HepG2 (cell line): Measurements from ENCODE around the gene TALDO1. TPM values are rescaled to one million over a fixed set of nuclear protein-coding genes. Genes with fewer than 3 reads are reported as not detected.

Experiments
- ARNT ChIP-seq: fragments of 450-650 bp; IDR thresholded peaks from 2 replicates; pipeline ENCODE4 v1.6.1; 2017
- ASH2L ChIP-seq: fragments of 300-600, 200-600 bp; sonication (generic); IDR thresholded peaks from 2 replicates; pipeline ENCODE4 v1.7.0; 2017; ENCODE audit warnings: low read depth, mild to moderate bottlenecking, moderate library complexity, mixed read lengths, low read length; ENCODE audit not compliant: insufficient read length
- CENPX ChIP-seq: sonication (generic); formaldehyde crosslinking; IDR thresholded peaks from 2 replicates; pipeline ENCODE4 v1.9.0; 2021; ENCODE audit warnings: mild to moderate bottlenecking, missing genetic modification reagents, moderate library complexity
- FOXJ3 ChIP-seq: sonication (generic); formaldehyde crosslinking; IDR thresholded peaks from 2 replicates; pipeline ENCODE4 v1.4.0; 2020; ENCODE audit warnings: missing genetic modification reagents, mild to moderate bottlenecking, borderline replicate concordance
- FOXK2 ChIP-seq: fragments of 450-650 bp; IDR thresholded peaks from 2 replicates; pipeline ENCODE4 v1.6.1; 2016
- HMGA1 ChIP-seq: sonication (generic); formaldehyde crosslinking; conservative IDR thresholded peaks from 2 replicates; pipeline ENCODE4 v1.4.0; 2020; ENCODE audit warnings: missing genetic modification reagents
- IRF1 ChIP-seq: sonication (generic); formaldehyde crosslinking; IDR thresholded peaks from 2 replicates; pipeline ENCODE4 v1.4.0; 2020; ENCODE audit warnings: low read depth, mild to moderate bottlenecking, missing genetic modification reagents
- MED13 ChIP-seq: sonication (generic); formaldehyde crosslinking; IDR thresholded peaks from 2 replicates; pipeline ENCODE4 v1.5.0; 2020; ENCODE audit warnings: missing genetic modification reagents
- SMAD1 ChIP-seq: sonication (generic); formaldehyde crosslinking; IDR thresholded peaks from 2 replicates; pipeline ENCODE4 v1.4.0; 2020; ENCODE audit warnings: missing genetic modification reagents, low read depth, mild to moderate bottlenecking, borderline replicate concordance
- ZNF253 ChIP-seq: sonication (generic); formaldehyde crosslinking; IDR thresholded peaks from 2 replicates; pipeline ENCODE4 v1.8.0; 2022; ENCODE audit warnings: mild to moderate bottlenecking, missing genetic modification reagents, borderline replicate concordance
- ZNF260 ChIP-seq: sonication (generic); formaldehyde crosslinking; IDR thresholded peaks from 2 replicates; pipeline ENCODE4 v1.4.0; 2020; ENCODE audit warnings: missing genetic modification reagents, low read depth, mild to moderate bottlenecking, borderline replicate concordance
- ZNF350 ChIP-seq: sonication (generic); formaldehyde crosslinking; IDR thresholded peaks from 2 replicates; pipeline ENCODE4 v1.4.0; 2020; ENCODE audit warnings: mild to moderate bottlenecking, low read depth, missing genetic modification reagents, borderline replicate concordance
- ZNF367 ChIP-seq: sonication (generic); formaldehyde crosslinking; IDR thresholded peaks from 2 replicates; pipeline ENCODE4 v1.4.0; 2020; ENCODE audit warnings: missing genetic modification reagents, borderline replicate concordance
- ZNF552 ChIP-seq: sonication (generic); formaldehyde crosslinking; IDR thresholded peaks from 2 replicates; pipeline ENCODE4 v1.9.0; 2022; ENCODE audit warnings: missing genetic modification reagents, mild to moderate bottlenecking, borderline replicate concordance
- ZSCAN29 ChIP-seq: sonication (generic); formaldehyde crosslinking; conservative IDR thresholded peaks from 2 replicates; pipeline ENCODE4 v1.4.0; 2020; ENCODE audit warnings: mild to moderate bottlenecking, missing genetic modification reagents
- polyA plus RNA-seq, 8 experiments: library from polyadenylated mRNA; depleted of rRNA in 3 of 8; stranded (reverse) in 7 of 8; unstranded in 1 of 8; fragments of >200 nt; fragmentation: Illumina TruSeq in 4 of 8; extraction: Trizol in 4 of 8; gene quantifications; 2 replicates each; pipeline versions ENCODE4 v1.2.1 to v1.2.3, GENCODE V29; 2011 to 2016; ENCODE audit warnings: low read depth in 4 of 8, missing spikeins in 1 of 8, mixed read lengths in 1 of 8; ENCODE audit not compliant: insufficient read depth in 1 of 8
- total RNA-seq, 5 experiments: library from RNA; depleted of rRNA; stranded (reverse); fragments of >200 nt; fragmentation: Illumina TruSeq; extraction: Trizol; gene quantifications; 2 replicates each; pipeline ENCODE4 v1.2.3, GENCODE V29; 2016; ENCODE audit warnings: low read depth in 1 of 5
- TF ChIP-seq, protein P1 (sequence below): sonication (generic); formaldehyde crosslinking; IDR thresholded peaks from 2 replicates; pipeline ENCODE4 v1.8.0; 2022; ENCODE audit warnings: missing genetic modification reagents, low read depth, mild to moderate bottlenecking, borderline replicate concordance
- TF ChIP-seq, protein P2 (sequence below): sonication (generic); formaldehyde crosslinking; conservative IDR thresholded peaks from 2 replicates; pipeline ENCODE4 v1.5.0; 2020; ENCODE audit warnings: missing genetic modification reagents
- TF ChIP-seq, protein P3 (sequence below): sonication (generic); formaldehyde crosslinking; IDR thresholded peaks from 2 replicates; pipeline ENCODE4 v1.4.0; 2020; ENCODE audit warnings: missing genetic modification reagents, borderline replicate concordance
- TF ChIP-seq, protein P4 (sequence below): IDR thresholded peaks from 2 replicates; pipeline ENCODE4 v1.6.1; 2012; ENCODE audit warnings: low read length, improper control_type of control experiment

The TALDO1 gene
- total and polyA plus RNA-seq, 2 of the 13 experiments (the other 11 are each of a cell fraction or from before 2014, with no cell fraction given), result 107 to 240 TPM

GRCh38 chr11:809287-810039 lies 62.2 kb downstream of the TALDO1 start, which contains the start of gene RPLP2 (continued):
- TF ChIP-seq, protein P1, sequence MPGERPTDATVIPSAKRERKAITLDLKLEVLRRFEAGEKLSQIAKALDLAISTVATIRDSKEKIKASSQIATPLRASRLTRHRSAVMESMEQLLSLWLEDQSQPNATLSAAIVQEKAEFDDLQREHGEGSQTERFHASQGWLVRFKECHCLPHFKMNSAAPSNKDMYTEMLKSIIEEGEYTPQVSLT (CRISPR knock-in tag), result no peak; the same call in 1 of the 2 replicates
- TF ChIP-seq ARNT, result no peak
- TF ChIP-seq FOXK2, result 0 out of 2 replicates have a peak, but pooled peaks have one; percentile 3
- TF ChIP-seq ZNF552 (CRISPR knock-in tag), result peak; percentile 78
- TF ChIP-seq, protein P2, sequence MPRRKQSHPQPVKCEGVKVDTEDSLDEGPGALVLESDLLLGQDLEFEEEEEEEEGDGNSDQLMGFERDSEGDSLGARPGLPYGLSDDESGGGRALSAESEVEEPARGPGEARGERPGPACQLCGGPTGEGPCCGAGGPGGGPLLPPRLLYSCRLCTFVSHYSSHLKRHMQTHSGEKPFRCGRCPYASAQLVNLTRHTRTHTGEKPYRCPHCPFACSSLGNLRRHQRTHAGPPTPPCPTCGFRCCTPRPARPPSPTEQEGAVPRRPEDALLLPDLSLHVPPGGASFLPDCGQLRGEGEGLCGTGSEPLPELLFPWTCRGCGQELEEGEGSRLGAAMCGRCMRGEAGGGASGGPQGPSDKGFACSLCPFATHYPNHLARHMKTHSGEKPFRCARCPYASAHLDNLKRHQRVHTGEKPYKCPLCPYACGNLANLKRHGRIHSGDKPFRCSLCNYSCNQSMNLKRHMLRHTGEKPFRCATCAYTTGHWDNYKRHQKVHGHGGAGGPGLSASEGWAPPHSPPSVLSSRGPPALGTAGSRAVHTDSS, result no peak
- TF ChIP-seq ASH2L, result peak; percentile 82
- TF ChIP-seq, protein P3, sequence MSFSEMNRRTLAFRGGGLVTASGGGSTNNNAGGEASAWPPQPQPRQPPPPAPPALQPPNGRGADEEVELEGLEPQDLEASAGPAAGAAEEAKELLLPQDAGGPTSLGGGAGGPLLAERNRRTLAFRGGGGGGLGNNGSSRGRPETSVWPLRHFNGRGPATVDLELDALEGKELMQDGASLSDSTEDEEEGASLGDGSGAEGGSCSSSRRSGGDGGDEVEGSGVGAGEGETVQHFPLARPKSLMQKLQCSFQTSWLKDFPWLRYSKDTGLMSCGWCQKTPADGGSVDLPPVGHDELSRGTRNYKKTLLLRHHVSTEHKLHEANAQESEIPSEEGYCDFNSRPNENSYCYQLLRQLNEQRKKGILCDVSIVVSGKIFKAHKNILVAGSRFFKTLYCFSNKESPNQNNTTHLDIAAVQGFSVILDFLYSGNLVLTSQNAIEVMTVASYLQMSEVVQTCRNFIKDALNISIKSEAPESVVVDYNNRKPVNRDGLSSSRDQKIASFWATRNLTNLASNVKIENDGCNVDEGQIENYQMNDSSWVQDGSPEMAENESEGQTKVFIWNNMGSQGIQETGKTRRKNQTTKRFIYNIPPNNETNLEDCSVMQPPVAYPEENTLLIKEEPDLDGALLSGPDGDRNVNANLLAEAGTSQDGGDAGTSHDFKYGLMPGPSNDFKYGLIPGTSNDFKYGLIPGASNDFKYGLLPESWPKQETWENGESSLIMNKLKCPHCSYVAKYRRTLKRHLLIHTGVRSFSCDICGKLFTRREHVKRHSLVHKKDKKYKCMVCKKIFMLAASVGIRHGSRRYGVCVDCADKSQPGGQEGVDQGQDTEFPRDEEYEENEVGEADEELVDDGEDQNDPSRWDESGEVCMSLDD, result 0 out of 2 replicates have a peak, but pooled peaks have one; percentile 12
- TF ChIP-seq ZSCAN29, result no peak; the same call in 1 of the 2 replicates
- TF ChIP-seq, protein P4, sequence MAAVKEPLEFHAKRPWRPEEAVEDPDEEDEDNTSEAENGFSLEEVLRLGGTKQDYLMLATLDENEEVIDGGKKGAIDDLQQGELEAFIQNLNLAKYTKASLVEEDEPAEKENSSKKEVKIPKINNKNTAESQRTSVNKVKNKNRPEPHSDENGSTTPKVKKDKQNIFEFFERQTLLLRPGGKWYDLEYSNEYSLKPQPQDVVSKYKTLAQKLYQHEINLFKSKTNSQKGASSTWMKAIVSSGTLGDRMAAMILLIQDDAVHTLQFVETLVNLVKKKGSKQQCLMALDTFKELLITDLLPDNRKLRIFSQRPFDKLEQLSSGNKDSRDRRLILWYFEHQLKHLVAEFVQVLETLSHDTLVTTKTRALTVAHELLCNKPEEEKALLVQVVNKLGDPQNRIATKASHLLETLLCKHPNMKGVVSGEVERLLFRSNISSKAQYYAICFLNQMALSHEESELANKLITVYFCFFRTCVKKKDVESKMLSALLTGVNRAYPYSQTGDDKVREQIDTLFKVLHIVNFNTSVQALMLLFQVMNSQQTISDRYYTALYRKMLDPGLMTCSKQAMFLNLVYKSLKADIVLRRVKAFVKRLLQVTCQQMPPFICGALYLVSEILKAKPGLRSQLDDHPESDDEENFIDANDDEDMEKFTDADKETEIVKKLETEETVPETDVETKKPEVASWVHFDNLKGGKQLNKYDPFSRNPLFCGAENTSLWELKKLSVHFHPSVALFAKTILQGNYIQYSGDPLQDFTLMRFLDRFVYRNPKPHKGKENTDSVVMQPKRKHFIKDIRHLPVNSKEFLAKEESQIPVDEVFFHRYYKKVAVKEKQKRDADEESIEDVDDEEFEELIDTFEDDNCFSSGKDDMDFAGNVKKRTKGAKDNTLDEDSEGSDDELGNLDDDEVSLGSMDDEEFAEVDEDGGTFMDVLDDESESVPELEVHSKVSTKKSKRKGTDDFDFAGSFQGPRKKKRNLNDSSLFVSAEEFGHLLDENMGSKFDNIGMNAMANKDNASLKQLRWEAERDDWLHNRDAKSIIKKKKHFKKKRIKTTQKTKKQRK, result no peak
- no peak for TF ChIP-seq ZNF367
- TF ChIP-seq MED13 (CRISPR knock-in tag), result no peak
- TF ChIP-seq SMAD1, result peak; percentile 7; the same call in 1 of the 2 replicates
- TF ChIP-seq ZNF253 (CRISPR knock-in tag), result peak; percentile 44; the same call in 1 of the 2 replicates
- TF ChIP-seq ZNF260 (CRISPR knock-in tag), result no peak
- peak; percentile 98 for TF ChIP-seq ZNF350
- TF ChIP-seq IRF1, result no peak
- TF ChIP-seq HMGA1 (CRISPR knock-in tag), result no peak
- no peak for TF ChIP-seq CENPX (CRISPR knock-in tag)
- no peak; the same call in 1 of the 2 replicates for TF ChIP-seq FOXJ3
